DND-41 (cell line): ENCODE measurements around the gene CHSY1.

Source experiments
- EZH2 ChIP-seq: IDR thresholded peaks from 3 replicates; pipeline ENCODE4 v1.6.1; 2012; ENCODE audit warnings: borderline replicate concordance, low read depth, mild to moderate bottlenecking, moderate library complexity, low read length, inconsistent platforms; ENCODE audit not compliant: severe bottlenecking
- TF ChIP-seq, protein P1 (sequence below): IDR thresholded peaks from 2 replicates; pipeline ENCODE4 v1.5.1; 2012; ENCODE audit warnings: borderline replicate concordance, low read length, moderate library complexity, mild to moderate bottlenecking; ENCODE audit not compliant: poor library complexity, severe bottlenecking; ENCODE audit errors: extremely low read depth

DNA sequence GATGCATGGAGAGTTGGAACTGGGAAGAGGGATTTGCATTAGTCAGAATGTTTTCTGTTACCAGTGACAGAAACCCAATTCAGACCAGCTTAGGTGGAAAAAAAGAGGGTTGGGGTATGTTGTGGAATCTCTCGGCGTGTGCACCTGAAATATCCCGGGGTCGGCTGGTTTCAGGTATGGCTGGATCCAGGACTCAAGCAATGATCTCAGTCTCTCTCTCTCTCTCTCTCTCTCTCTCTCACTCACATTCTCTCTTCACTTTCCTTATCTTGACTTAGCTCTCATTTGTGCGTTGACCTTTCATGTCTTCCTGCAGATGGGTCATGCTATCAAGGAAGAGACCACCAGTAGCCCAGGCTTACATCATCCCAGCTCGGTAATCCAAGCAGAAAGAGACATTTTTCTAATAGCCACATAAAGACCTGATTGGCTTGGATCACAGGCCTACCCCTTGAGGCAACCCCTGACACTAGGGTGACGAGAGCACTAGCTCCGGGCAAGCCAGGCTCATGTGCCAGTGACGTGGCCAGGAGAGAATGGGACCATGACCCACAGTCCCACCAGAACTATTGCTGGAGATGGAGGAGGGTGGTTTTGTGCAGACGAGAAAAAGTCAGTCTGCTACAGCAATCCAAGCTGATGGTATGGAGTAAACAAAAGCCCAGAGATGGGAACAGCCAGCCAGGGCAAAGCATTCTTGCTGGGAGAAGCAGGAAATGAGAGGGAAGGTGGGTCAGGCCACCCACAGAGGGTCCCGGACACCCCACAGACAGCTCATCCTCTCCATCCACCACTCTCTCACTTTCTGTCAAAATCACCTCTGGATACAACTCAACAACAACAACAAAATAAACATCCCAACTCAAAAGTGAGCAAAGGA lies 91.7 kb downstream of the CHSY1 start:
- TF ChIP-seq, protein P1, sequence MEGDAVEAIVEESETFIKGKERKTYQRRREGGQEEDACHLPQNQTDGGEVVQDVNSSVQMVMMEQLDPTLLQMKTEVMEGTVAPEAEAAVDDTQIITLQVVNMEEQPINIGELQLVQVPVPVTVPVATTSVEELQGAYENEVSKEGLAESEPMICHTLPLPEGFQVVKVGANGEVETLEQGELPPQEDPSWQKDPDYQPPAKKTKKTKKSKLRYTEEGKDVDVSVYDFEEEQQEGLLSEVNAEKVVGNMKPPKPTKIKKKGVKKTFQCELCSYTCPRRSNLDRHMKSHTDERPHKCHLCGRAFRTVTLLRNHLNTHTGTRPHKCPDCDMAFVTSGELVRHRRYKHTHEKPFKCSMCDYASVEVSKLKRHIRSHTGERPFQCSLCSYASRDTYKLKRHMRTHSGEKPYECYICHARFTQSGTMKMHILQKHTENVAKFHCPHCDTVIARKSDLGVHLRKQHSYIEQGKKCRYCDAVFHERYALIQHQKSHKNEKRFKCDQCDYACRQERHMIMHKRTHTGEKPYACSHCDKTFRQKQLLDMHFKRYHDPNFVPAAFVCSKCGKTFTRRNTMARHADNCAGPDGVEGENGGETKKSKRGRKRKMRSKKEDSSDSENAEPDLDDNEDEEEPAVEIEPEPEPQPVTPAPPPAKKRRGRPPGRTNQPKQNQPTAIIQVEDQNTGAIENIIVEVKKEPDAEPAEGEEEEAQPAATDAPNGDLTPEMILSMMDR: no peak
- TF ChIP-seq EZH2: no peak
